Measurements from ENCODE around the gene SNX32.

- TF ChIP-seq CTCF (IDR thresholded peaks at IDR 0.05) (no peak), POLR2A (IDR thresholded peaks at IDR 0.05) (no peak)
Observed at GRCh38 chr11:65793625-65794400, 40.0 kb upstream of the SNX32 start.

Measured in lower leg skin (tissue), 3 donors.